Suprapubic skin (tissue), 4 donors: Measurements from ENCODE around the gene LRRC18.

Experiments used
- EP300 ChIP-seq: sonication (generic); formaldehyde crosslinking; IDR thresholded peaks from one replicate; pipeline ENCODE4 v1.6.1; 2017; ENCODE audit warnings: antibody characterized with exemption
- POLR2A ChIP-seq, 2 donors: fragments of 450-650 bp; IDR thresholded peaks; one replicate each; pipeline ENCODE4 v1.6.1; 2017; ENCODE audit warnings: antibody characterized with exemption in 2 of 2, mild to moderate bottlenecking in 2 of 2, moderate library complexity in 2 of 2
- POLR2AphosphoS5 ChIP-seq, 3 donors: sonication (generic); formaldehyde crosslinking; IDR thresholded peaks; one replicate each; pipeline ENCODE4 v1.6.1; 2017; ENCODE audit warnings: antibody characterized with exemption in 3 of 3
- TF ChIP-seq, protein P1 (sequence below), 2 donors: fragments of 200-600 bp in 1 of 2; fragments of 450-650 bp in 1 of 2; sonication (generic) in 1 of 2; IDR thresholded peaks; one replicate each; pipeline ENCODE4 v1.5.1; 2016 to 2019; ENCODE audit warnings: antibody characterized with exemption in 2 of 2, mild to moderate bottlenecking in 1 of 2, moderate library complexity in 1 of 2

DNA sequence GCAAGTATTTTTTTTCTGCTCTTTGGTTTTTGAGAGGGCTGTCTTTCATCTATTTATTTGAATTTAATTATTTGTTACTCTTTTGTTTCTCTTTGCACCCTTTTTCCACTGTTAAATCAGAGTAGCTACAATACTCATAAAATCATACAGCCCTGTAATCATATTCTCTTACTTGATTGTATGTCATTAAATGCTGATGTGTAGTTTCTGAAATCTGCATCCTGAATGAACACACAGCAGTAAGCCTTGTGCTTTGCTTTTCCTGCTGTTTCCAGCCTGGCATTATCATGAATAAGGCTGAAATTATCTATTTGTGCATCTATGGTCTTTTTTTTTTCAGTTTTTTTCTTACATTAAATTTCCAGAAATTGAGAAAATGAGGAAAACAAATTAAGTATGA is 4.1 kb downstream of the LRRC18 start:
- TF ChIP-seq, protein P1, sequence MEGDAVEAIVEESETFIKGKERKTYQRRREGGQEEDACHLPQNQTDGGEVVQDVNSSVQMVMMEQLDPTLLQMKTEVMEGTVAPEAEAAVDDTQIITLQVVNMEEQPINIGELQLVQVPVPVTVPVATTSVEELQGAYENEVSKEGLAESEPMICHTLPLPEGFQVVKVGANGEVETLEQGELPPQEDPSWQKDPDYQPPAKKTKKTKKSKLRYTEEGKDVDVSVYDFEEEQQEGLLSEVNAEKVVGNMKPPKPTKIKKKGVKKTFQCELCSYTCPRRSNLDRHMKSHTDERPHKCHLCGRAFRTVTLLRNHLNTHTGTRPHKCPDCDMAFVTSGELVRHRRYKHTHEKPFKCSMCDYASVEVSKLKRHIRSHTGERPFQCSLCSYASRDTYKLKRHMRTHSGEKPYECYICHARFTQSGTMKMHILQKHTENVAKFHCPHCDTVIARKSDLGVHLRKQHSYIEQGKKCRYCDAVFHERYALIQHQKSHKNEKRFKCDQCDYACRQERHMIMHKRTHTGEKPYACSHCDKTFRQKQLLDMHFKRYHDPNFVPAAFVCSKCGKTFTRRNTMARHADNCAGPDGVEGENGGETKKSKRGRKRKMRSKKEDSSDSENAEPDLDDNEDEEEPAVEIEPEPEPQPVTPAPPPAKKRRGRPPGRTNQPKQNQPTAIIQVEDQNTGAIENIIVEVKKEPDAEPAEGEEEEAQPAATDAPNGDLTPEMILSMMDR (IDR thresholded peaks at IDR 0.05), result no peak
- TF ChIP-seq POLR2A (IDR thresholded peaks at IDR 0.05), result no peak
- TF ChIP-seq POLR2AphosphoS5 (IDR thresholded peaks at IDR 0.05), result no peak
- no peak for TF ChIP-seq EP300
